ENCODE measurements around the gene MXRA7.
"Not testable (repeated sequence)": the region's sequence is repeated elsewhere in the genome, so short reads cannot be mapped to it uniquely, and the experiment has no call there.

The MXRA7 gene

DNA sequence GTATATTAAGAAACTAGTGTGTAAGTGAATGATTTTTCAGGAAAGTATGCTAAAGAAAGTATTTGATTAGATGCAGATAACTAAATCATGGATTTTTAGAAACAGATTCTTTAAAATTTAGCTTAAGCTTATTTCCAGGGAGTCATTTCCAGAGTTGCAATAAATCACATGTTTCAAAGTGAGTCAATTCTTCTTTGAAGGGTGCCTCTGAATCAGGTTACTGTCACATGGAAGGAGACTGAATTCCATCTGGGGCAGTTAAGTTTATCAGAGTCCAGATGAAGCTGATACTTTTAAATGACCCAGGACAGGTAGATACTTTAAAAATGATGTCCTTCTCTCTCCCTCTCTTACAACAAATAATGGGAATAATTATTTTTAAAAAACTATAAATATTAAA lies 32.2 kb upstream of the MXRA7 start:
- DNase-seq, result no peak
- H3K36me3 ChIP-seq, result peaks cover 68% of the 10 kb centered on the region

DNA sequence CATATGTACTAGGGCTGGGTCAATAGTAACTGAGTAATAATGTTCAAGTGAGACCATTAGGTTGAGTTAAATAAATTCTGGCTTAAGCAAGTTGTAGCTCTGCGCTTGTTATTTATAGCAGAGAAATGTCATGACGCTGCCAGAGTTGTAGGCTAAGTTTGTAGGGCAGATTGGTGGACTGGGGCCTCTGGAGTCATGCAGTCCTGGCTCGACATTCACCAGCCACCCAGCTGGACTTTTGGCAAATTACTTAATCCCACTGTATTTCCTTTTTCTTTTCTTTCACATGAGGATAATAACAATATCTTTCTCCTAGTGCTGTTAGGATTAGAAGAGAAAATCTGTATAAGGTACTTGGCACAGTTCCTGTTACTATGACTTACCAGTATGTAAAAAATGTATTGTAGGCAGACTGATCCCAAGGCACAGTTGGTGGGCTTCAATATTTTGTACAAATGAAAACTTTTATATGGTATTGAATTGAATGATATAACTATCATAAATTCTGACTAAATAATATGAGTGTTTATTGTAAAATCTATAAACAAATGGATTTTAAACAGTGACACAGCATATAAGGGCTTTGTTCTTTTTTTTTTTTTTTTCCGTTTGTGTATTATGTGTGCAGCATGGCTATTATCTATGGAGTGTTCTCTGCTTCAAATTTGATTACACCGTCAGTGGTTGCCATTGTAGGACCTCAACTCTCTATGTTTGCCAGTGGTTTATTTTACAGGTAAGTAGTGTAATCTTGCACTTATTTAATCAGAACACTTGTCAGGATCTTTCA lies 29.8 kb upstream of the MXRA7 start:
- Histone ChIP-seq H3K4me3 (ENCODE audit: low read depth, low read length) (no peak overlapping the region), H3K36me3 (peaks cover 62% of the 10 kb centered on the region), H3K9me3 (ENCODE audit: severe bottlenecking) (no peaks in the 10 kb centered on the region), H3K27me3 (ENCODE audit: insufficient read depth, low read depth, severe bottlenecking) (no peaks in the 10 kb centered on the region), H3K27ac (no peak overlapping the region)
- TF ChIP-seq, protein P1, sequence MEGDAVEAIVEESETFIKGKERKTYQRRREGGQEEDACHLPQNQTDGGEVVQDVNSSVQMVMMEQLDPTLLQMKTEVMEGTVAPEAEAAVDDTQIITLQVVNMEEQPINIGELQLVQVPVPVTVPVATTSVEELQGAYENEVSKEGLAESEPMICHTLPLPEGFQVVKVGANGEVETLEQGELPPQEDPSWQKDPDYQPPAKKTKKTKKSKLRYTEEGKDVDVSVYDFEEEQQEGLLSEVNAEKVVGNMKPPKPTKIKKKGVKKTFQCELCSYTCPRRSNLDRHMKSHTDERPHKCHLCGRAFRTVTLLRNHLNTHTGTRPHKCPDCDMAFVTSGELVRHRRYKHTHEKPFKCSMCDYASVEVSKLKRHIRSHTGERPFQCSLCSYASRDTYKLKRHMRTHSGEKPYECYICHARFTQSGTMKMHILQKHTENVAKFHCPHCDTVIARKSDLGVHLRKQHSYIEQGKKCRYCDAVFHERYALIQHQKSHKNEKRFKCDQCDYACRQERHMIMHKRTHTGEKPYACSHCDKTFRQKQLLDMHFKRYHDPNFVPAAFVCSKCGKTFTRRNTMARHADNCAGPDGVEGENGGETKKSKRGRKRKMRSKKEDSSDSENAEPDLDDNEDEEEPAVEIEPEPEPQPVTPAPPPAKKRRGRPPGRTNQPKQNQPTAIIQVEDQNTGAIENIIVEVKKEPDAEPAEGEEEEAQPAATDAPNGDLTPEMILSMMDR (IDR thresholded peaks at IDR 0.05; ENCODE audit: low read depth, low read length), result no peak
- DNase-seq, result no peak

More for the DNA sequence above, 32.2 kb upstream of the MXRA7 start:
- no peak overlapping the region for H3K4me3 ChIP-seq (ENCODE audit: low read depth, low read length)
- no peaks in the 10 kb centered on the region for H3K9me3 ChIP-seq (ENCODE audit: severe bottlenecking)
- H3K27ac ChIP-seq, result no peak overlapping the region
- TF ChIP-seq, protein P1 (IDR thresholded peaks at IDR 0.05; ENCODE audit: low read depth, low read length), result no peak
- no peaks in the 10 kb centered on the region for H3K27me3 ChIP-seq (ENCODE audit: insufficient read depth, low read depth, severe bottlenecking)

DNA sequence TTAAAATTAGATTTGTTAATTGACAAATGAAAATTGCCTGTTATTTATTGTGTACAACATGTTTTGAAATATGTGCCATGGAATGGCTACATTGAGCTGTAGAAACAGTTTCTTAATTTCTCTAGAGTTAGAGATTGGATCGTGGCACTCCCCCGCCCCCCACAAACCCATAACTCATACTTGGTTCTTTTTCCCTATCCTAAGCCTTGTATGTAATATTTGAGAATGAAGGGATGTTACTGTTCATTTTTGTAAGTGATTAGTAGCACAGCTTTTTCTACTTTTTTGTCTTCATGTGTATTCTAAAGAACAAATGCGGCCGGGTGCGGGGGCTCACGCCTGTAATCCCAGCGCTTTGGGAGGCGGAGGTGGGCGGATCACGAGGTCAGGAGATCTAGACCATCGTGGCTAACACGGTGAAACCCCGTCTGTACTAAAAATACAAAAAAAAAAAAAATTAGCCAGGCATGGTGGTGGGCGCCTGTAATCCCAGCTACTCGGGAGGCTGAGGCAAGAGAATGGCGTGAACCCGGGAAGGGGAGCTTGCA lies 28.9 kb upstream of the MXRA7 start:
- peak overlapping the region; percentile 97 for H3K4me3 ChIP-seq (ENCODE audit: low read depth, low read length)
- H3K27ac ChIP-seq, result peak overlapping the region; percentile 5; the same call in 1 of the 2 replicates
- H3K27me3 ChIP-seq (ENCODE audit: insufficient read depth, low read depth, severe bottlenecking); DNase-seq; H3K9me3 ChIP-seq (ENCODE audit: severe bottlenecking): not testable (repeated sequence)
- H3K36me3 ChIP-seq, result peaks cover 62% of the 10 kb centered on the region

DNA sequence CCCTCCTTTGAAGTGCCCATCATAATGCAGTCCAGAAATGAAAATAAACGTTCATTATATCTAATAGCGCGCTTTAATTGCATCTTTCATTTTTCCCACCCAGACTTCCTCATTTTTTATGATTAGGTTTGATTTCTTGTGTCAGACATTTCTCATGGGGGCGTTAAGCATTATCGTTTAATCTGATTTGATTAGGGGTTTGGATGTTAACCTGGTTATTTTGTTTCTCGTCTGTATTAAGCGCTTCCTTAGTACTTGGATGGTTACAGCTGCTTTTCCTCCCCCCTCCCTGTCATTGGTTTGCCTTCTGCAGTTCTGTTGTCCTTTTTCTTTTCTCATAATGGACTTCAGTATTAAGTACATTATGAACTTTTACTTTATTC lies 27.7 kb upstream of the MXRA7 start:
- TF ChIP-seq, protein P1 (IDR thresholded peaks at IDR 0.05; ENCODE audit: low read depth, low read length), result no peak
- H3K27ac ChIP-seq, result peak overlapping the region; percentile 100
- H3K36me3 ChIP-seq, result peaks cover 62% of the 10 kb centered on the region
- peak overlapping the region; percentile 97 for H3K4me3 ChIP-seq (ENCODE audit: low read depth, low read length)
- H3K27me3 ChIP-seq (ENCODE audit: insufficient read depth, low read depth, severe bottlenecking), result no peaks in the 10 kb centered on the region
- H3K9me3 ChIP-seq (ENCODE audit: severe bottlenecking), result no peaks in the 10 kb centered on the region
- DNase-seq, result no peak

DNA sequence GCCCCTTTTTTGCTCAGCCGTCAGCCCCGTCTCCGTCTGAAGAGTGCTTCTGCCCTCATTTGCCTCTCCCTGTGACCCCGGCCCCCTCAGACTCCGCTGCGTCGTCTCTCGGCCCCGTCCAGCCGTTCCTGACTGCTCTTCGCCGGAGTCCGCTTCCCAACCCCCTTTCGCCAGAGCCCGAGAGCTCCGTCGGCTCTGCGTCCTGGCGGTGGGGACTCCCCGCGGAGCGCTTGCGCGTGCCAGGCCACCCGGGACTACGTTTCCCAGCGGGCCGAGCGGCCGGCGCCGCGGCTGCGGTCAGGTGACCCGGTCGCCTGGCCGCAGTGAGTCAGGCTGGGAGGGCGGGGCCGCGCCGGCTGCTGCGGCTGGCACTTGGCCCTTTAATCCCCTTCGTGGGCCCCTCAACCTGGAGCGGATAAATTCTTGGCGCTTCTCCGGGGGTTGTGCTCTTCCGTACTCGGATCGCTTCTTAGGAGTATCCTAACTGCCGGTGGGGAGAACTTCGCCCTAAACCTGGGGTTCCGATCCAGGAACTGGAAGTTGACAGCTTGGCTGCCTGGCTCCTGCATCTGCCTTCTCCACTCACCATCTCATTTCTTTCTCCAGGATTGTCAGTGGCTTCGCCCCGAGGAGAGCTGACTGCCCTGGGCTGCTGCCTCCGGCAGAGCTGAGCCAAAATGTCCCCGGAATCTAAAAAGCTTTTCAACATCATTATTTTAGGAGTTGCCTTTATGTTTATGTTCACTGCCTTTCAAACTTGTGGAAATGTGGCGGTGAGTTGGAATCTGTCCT lies 27.1 kb upstream of the MXRA7 start, which contains the start of gene MFSD11:
MFSD11 (plus strand) TSS at position 444 of the 792 bp plus-strand sequence; CDS start at position 678, 234 bp downstream.
- Histone ChIP-seq H3K9me3 (ENCODE audit: severe bottlenecking) (no peaks in the 10 kb centered on the region), H3K36me3 (peaks cover 62% of the 10 kb centered on the region), H3K4me3 (ENCODE audit: low read depth, low read length) (peak within 1 kb of the TSS; percentile 97), H3K27ac (peak within 1 kb of the TSS; percentile 100), H3K27me3 (ENCODE audit: insufficient read depth, low read depth, severe bottlenecking) (no peaks in the 10 kb centered on the region)
- peak; percentile 98 for DNase-seq
- TF ChIP-seq, protein P1 (IDR thresholded peaks at IDR 0.05; ENCODE audit: low read depth, low read length), result no peak

All from WERI-Rb-1 (cell line).